Fibroblast of mammary gland (primary cell): ENCODE results near the gene SEMA3G.

Source experiments
- DNase-seq: peaks from one replicate; pipeline ENCODE4 v3.0.0-alpha.2; 2010; ENCODE audit warnings: low read depth
- H3K4me3 ChIP-seq: 2 replicates; pipeline ENCODE4 v1.5.1; 2011; ENCODE audit warnings: low read depth, mild to moderate bottlenecking, low read length, moderate library complexity; ENCODE audit not compliant: control insufficient read depth
- CTCF ChIP-seq: conservative IDR thresholded peaks from 2 replicates; pipeline ENCODE4 v1.5.1; 2011; ENCODE audit warnings: low read depth, low read length, inconsistent platforms; ENCODE audit not compliant: control insufficient read depth, insufficient read depth

Gene SEMA3G

GRCh38 chr3:52454250-52454937, 9.5 kb upstream of the SEMA3G start:
- no peak for DNase-seq
- no peak overlapping the region for H3K4me3 ChIP-seq
- TF ChIP-seq CTCF, result no peak

GRCh38 chr3:52453496-52454249, 8.8 kb upstream of the SEMA3G start, which contains the start of gene TNNC1:
Gene TNNC1, minus strand, starts transcription at chr3:52454041. Its CDS starts 26 bp downstream, at chr3:52454015.
- peak within 1 kb of the TSS; percentile 52 for H3K4me3 ChIP-seq
- no peak for DNase-seq
- no peak for TF ChIP-seq CTCF

- no peak for DNase-seq
- H3K4me3 ChIP-seq, result no peak overlapping the region
- TF ChIP-seq CTCF, result no peak
Observed at GRCh38 chr3:52452570-52453221, 7.8 kb upstream of the SEMA3G start.

- H3K4me3 ChIP-seq, result no peak overlapping the region
- no peak for DNase-seq
- no peak for TF ChIP-seq CTCF
Observed at GRCh38 chr3:52452126-52452525, 7.2 kb upstream of the SEMA3G start.

GRCh38 chr3:52451237-52452083, 6.6 kb upstream of the SEMA3G start:
- H3K4me3 ChIP-seq, result no peak overlapping the region
- no peak for TF ChIP-seq CTCF
- DNase-seq, result no peak
